NB4 (cell line): ENCODE data around the gene VIT.

ENCODE experiments used
- MAX ChIP-seq: IDR thresholded peaks from 2 replicates; pipeline ENCODE4 v1.6.1; 2011; ENCODE audit warnings: low read depth, low read length
- MYC ChIP-seq: IDR thresholded peaks from 2 replicates; pipeline ENCODE4 v1.6.1; 2011; ENCODE audit warnings: low read depth, low read length
- POLR2A ChIP-seq: IDR thresholded peaks from 2 replicates; pipeline ENCODE4 v1.6.1; 2011; ENCODE audit warnings: mild to moderate bottlenecking; ENCODE audit not compliant: insufficient read length; ENCODE audit errors: extremely low read depth
- TF ChIP-seq, protein P1 (sequence below): IDR thresholded peaks from one replicate; pipeline ENCODE4 v1.5.1; 2012; ENCODE audit warnings: low read depth, low read length

DNA sequence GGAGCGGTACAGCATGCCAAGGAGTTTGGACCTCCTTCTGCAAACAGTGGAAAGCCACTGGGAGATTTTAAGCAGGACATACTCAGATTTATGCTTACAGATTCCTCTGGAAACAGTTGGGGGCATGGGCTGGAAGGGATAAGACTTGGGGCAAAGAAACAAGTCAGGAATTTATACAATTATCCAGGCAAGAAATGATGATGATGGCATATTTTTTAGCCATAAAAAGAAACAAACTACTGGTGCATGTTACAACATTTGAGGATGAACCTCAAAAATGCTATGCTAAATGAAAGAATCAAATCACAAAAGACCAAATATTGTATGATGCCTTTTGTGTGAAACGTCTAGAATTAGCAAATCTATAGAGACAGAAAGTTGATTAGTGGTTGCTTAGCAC, 13.5 kb upstream of the VIT start:
- TF ChIP-seq, protein P1, sequence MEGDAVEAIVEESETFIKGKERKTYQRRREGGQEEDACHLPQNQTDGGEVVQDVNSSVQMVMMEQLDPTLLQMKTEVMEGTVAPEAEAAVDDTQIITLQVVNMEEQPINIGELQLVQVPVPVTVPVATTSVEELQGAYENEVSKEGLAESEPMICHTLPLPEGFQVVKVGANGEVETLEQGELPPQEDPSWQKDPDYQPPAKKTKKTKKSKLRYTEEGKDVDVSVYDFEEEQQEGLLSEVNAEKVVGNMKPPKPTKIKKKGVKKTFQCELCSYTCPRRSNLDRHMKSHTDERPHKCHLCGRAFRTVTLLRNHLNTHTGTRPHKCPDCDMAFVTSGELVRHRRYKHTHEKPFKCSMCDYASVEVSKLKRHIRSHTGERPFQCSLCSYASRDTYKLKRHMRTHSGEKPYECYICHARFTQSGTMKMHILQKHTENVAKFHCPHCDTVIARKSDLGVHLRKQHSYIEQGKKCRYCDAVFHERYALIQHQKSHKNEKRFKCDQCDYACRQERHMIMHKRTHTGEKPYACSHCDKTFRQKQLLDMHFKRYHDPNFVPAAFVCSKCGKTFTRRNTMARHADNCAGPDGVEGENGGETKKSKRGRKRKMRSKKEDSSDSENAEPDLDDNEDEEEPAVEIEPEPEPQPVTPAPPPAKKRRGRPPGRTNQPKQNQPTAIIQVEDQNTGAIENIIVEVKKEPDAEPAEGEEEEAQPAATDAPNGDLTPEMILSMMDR: no peak
- no peak for TF ChIP-seq POLR2A
- TF ChIP-seq MAX: no peak
- no peak for TF ChIP-seq MYC
